AG10803 (cell line): ENCODE data around the gene SLC22A13.
"Not testable (repeated sequence)": the region's sequence is repeated elsewhere in the genome, so short reads cannot be mapped to it uniquely, and the experiment has no call there.

Source experiments
- DNase-seq: peaks from one replicate; pipeline ENCODE4 v3.0.0; 2010; ENCODE audit warnings: low read depth
- H3K4me3 ChIP-seq: 2 replicates; pipeline ENCODE4 v1.5.1; 2011; ENCODE audit warnings: mild to moderate bottlenecking, low read length, control low read depth
- CTCF ChIP-seq: conservative IDR thresholded peaks from 2 replicates; pipeline ENCODE4 v1.5.1; 2011; ENCODE audit warnings: mild to moderate bottlenecking, low read length, control low read depth, inconsistent platforms

The SLC22A13 gene

GRCh38 chr3:38227989-38228388, 37.6 kb upstream of the SLC22A13 start:
- no peak overlapping the region for H3K4me3 ChIP-seq
- DNase-seq, result peak; percentile 77
- no peak for TF ChIP-seq CTCF

- peak; percentile 65 for DNase-seq
- no peak overlapping the region for H3K4me3 ChIP-seq
- no peak for TF ChIP-seq CTCF
Observed at GRCh38 chr3:38229036-38229435, 36.6 kb upstream of the SLC22A13 start.

- TF ChIP-seq CTCF, result no peak
- H3K4me3 ChIP-seq, result no peak overlapping the region
- DNase-seq, result no peak
Observed at GRCh38 chr3:38232701-38233100, 32.9 kb upstream of the SLC22A13 start.

- no peak overlapping the region for H3K4me3 ChIP-seq
- no peak for DNase-seq
- no peak for TF ChIP-seq CTCF
Observed at GRCh38 chr3:38235466-38235865, 30.1 kb upstream of the SLC22A13 start.

- DNase-seq, result no peak
- no peak overlapping the region for H3K4me3 ChIP-seq
- TF ChIP-seq CTCF, result no peak
Observed at GRCh38 chr3:38238416-38239008, 27.1 kb upstream of the SLC22A13 start.

- not testable (repeated sequence) for DNase-seq
Observed at GRCh38 chr3:38242812-38243211, 22.8 kb upstream of the SLC22A13 start.

GRCh38 chr3:38245930-38246329, 19.7 kb upstream of the SLC22A13 start:
- DNase-seq, result no peak
- no peak for TF ChIP-seq CTCF
- H3K4me3 ChIP-seq, result no peak overlapping the region

More at GRCh38 chr3:38242812-38243211, 22.8 kb upstream of the SLC22A13 start:
- not testable (repeated sequence) for H3K4me3 ChIP-seq
